Stimulated activated CD4-positive, alpha-beta T cell treated with anti-CD3 and anti-CD28 coated beads, Interleukin-2, amount 100 ng/mL, for 48 hours (primary cell): ENCODE results near the gene LSS.

Experiments used
- DNase-seq, 2 donors: peaks; one replicate each; pipeline ENCODE4 v3.0.0-alpha.2; 2020

LSS gene

DNA sequence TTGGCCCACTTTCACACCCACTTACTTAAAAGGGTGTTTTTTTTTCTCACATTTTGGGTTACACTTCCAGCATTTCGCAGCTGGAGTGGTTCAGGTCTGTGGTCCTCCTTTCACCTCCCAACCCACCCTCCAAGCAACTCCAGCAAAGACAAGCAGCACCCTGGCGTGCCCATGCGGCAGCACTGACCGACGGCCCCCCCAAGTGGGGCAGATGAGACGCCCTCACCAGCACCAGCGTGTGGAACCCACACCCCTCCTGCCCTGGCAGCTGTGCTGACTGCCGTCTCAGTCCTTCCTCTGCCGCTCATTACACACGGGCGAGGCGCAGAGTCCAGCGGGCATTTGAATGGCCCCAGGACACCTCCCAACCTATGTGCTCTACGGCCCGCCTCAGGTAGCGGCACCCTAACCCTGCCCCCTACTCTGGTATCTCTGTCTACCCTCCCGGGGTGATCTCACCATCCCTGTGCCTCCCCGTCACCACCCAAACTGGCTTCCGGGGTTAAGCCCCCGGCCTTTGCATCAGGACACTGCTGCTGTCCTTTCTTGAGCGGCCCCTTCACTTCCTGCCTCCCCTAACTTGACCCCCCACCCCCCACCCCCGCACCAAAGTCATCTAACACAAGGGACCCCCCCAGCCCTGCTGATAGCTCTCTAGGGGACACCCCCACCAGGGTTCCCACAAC, 10.9 kb downstream of the LSS start:
- no peak for DNase-seq

- DNase-seq = no peak
These were observed 12.3 kb downstream of the LSS start for GRCh38 chr21:46216132-46216747.

DNA sequence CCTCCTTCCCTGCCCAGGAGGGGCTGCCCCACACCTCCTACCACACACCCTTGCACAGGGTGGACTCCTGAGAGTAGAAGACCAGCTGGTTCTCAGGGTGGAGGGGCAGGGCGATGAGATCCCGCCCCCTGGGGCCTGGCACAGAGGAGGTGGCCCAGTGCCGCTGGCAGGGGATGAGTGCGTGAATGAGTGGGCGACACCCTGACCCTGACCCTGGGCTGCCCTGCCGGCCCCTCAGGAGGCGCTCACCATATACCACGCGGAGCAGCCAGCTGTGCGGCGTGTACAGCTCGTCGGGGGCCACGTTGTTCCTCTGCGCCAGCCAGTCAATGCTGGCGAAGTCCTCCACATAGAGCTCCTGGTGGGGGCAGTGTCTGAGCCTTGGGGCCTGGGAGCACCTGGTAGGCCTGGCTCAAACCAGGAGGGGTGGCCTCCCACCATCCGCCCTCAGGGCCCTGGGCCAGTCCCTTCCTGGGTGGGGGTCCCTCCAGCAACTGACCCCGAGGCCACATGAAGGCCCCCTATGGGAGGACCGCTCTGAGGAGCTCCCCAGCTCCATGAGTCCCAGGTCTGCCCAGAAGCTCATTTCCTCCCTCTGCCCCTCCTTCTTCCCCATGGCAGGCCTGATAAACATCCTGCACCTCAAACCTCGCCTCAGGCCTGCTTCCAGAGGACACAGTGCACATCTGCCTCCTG, 13.0 kb downstream of the LSS start:
- no peak for DNase-seq

- no peak for DNase-seq
These were observed 13.9 kb downstream of the LSS start for GRCh38 chr21:46214478-46215340.

DNA sequence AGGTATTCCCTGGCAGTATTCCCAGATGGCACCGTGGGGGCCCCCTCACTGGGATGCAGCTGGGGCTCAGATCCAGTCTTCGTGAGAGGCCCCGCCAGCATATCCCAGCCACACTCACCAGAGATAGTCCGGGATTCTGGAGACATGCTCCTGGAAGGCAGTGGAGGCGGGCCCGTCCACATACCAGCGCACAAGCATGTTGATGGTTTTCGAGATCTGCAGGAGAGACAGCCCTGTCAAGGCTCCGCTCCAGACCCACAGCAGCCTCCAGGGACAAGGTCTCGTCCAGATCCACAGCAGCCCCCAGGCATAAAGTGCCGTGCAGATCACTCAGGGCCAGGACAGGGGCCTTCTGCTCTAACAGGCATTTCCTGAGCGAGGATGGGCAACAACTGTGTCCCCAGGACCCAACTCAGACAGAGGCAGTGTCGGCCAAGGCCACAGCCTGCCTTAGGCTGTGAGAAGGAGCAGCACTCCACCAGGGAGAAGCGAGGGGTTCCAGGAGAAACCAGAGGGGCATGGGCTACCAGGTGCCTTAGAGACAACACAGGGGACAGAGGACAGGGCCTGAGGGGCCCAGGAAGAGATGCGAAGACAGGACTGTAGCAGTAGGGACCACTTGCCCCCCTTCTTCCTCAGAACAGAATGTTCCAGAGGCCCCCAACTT, 14.8 kb downstream of the LSS start:
- DNase-seq = no peak

DNA sequence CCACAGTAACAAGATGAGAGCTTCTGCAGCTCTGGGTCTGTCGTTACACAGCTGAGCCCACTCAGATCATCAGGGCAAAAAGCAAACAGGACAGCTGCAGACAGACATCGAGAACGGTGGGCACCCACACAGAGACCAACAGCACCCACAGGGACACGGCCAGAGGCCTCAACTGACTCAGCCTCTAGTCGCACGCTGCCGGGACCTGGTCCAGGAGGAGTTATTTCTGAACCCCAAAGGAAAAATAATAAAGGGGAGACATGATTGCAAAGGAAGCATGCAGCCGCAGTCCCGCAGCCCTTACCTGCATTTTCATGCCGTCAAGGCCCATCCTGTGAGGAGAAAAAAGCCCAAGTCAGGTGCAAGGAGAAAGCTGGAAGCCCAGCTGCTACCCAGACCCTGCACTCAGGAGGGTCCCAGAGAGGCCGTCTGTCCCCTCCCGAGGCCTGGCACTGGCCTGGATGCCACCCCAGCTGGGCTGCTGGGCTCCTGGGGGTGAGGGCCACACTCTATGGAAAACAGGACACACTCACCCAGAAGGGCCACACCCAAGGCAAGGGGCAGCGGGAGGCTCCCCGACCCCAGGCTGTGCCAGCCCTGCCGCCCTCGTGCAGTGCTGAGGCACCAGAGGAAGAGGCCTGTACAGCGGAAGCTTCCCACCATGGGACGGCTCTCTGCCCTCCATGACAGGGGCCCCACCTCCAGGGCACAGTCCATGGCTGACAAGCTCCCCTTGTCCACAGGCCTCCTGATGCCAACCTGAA, 15.7 kb downstream of the LSS start:
- no peak for DNase-seq

DNA sequence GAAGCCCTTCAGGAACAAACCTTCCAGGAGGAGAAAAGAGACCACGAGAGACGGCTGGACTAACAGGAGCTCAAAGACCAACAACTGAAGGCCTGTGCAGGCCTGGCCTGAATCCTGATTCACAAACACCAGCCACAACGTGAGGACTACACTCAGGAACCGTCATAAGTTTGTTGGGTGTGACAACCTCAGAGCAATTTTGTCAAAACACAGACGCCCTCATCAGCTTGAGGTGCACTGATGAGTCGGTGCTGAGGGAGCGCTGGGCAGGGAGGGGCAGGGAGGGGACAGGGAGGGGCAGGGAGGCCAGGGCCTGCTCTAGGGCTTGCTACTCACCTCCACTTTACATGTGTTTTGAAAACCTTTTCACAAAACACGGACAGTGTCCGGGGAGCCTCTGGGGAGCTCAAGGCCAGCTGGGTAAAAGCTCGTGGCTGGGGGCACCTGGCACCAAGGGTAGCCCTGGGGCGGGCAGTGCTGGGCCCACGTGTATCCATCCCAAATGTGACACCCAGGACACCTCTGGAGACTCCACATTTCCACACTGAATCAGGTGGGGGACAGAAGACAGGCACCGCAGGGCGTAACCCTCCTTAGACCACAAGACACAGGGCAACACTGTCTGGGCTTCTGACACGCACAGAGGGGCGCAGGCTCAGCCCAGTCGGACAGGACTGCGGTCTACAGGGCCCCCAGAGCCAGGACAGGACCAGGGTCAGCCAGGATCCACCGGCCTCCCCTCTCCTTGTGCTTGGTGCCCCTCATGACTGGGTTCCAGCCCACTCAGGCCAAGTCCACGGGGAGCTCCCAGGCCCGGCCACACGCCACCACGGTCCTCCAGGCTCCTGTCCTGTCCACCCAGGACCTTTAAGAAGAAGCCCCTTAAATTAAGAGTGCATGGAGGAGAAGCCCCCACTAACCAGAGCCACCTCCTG, 16.5 kb downstream of the LSS start:
- no peak for DNase-seq

GRCh38 chr21:46211376-46211775, 17.2 kb downstream of the LSS start:
- no peak for DNase-seq

GRCh38 chr21:46210378-46211136, 18.0 kb downstream of the LSS start:
- DNase-seq = no peak

DNA sequence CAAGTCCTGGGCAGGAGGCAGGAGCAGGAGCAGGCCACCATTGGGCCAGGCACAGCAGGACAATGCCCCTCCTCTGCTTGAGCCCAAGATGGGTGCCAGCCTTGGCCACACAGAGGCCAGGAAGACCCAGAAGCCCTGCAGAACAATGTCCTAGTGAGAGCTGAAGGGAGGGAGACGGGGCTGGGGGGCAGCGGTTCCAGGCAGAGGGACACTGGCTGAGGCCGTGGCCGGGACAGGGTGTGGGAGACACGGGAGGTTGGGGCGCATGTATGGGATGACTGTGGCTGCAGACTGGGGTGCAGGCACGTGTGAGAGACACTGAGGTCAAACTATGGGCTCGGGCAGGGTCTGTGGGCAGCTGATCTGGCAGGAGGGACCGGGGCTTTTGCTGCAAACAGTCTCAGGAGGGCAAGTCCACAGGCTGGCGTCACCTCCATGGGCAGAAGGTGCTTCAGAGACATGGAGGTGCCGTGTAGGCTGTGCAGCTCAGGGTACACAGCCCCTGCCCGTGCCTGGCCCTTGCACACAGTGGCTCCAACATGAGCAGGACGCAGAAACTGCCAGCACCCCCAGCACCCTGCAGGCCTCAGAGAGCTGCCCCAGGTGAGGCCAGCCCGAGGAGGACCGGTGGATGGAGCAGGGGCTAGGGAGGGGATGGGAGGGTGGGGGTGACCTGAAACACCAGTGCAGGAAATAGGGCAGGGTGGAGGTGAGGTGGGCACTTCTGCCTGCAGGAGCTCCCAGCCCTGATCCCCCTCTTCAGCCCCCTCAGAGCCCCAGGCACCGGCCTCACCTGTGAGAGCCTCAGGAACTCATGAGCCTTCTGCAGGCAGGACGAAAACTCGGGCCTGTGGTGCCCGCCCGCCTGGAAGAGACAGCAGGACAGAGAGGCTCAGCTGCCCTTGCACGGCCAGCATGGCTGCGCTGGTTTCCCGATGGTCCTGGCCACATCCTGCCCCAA, 19.5 kb downstream of the LSS start:
- DNase-seq = no peak

- DNase-seq = no peak
These were observed 20.5 kb downstream of the LSS start for GRCh38 chr21:46207920-46208591.

DNA sequence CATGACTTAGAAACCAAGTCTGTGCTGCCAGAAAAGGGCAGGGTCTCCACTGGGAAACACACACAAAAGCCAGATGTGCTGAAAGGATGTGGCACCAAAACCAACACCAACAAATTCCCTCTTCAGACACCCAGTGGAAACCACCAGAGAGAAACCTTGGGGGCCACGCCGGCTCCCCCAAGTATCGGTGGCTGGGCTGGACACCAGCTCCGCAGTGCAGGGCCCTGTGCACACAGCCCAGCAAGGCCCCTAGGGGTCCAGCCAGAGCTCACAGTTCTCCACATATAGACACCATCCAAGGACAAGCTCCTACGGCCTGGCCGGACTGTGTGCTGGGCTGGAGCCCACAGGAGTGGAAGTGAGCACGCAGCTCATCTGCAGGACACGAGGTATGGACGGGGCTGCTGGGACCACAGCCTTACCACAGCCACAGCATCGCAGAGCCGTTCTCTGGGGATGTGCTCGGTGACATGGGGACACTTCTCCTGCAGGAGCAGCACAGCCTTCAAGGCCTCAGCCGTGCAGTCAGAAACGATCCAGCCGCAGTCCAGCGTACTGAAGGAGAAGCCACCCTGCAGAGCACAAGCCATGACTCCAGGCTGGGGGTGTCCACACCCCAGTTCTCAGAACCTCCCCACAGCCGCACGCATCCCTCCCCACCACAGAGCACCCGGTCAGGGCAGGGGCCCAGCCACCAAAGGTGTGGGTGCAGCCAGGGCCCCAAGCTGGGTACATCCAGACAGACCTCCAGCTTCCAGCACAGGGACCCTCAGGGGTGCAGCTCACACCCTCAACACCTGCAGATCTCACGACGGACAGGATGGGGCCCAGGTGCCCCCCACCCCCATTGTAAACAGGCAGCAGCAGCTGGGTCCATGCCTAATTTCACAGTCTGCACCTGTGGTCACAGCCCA, 21.3 kb downstream of the LSS start:
- no peak for DNase-seq

DNA sequence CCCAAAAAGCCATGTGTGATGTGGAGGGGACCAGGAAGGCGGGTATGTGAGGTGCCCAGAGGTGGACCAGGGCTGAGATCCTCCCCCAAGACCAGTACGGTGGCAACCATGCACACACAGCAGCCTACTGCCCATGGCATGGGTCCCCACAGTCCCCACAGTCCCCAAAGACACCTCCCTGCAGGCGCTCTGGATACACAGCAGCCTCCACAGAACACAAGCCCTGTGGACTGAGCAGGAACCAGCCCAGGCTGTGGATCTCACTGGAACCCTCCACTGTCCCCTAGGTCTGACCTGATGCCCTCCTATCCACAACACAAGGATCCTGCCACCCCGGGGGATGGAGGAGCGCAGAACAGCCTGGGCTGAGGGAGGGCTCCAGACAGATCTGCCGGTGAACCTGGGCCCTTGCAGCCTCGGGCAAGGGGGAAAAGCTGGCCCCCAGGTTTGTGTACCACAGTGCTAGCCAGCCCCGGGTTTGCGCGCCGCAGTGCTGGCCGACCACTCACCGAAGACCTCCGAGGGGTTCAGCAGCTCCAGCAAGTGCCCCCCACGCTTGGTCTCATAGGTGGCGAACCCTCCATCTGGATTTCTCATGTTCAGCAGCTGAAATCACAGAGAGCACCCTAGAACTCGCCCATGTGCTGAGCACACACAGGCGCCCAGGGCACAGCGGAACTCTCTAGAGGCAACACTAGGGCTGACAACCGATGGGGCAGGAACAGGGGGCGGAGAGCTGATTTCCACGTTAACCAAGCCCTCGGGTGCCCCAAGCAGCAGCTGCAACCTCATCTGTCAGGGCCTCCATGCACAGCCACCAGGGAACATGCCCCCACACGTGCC, 22.2 kb downstream of the LSS start:
- DNase-seq = no peak

DNA sequence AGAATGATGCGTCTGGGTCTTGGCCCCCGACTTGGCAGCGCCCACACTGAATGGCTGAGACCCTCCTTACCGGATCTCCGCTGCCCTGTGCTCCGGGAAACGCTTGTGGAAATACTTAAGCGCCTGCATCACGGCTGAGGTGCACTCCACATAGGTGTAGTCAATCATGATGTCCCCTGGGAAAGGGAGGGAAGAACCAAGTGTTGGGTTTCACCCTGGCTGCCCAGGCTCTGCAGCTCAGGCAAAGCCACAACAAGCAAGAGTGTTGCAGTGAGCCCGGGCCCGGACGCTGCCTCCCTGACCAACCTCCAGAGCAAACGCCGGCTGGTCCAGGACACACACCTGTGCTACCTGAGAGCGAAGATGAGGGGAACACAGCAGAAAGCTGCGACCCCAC, 22.8 kb downstream of the LSS start:
- DNase-seq = no peak

GRCh38 chr21:46205166-46205565, 23.4 kb downstream of the LSS start:
- no peak for DNase-seq

GRCh38 chr21:46203203-46203600, 25.4 kb downstream of the LSS start:
- DNase-seq = no peak
